OCI-LY1 (cell line): ENCODE results near the gene ASB13.

Source experiments
- H2AFZ ChIP-seq: fragments of 200-600 bp; sonication (generic), shearing (Covaris generic); 2 replicates; pipeline ENCODE4 v1.6.0; 2014; ENCODE audit warnings: antibody characterized with exemption, mild to moderate bottlenecking, low read length
- H3F3A ChIP-seq: fragments of 200-600 bp; sonication (generic), shearing (Covaris generic); 2 replicates; pipeline ENCODE4 v1.6.0; 2014; ENCODE audit warnings: mild to moderate bottlenecking, antibody characterized with exemption, low read length, moderate library complexity; ENCODE audit not compliant: insufficient read depth
- H3K27ac ChIP-seq: fragments of 200-600 bp; sonication (generic); 2 replicates; pipeline ENCODE4 v1.5.1; 2014; ENCODE audit warnings: low read length, mixed run types, mild to moderate bottlenecking, low read depth; ENCODE audit not compliant: poor library complexity, severe bottlenecking
- H3K27me3 ChIP-seq: fragments of 200-600 bp; sonication (generic); 2 replicates; pipeline ENCODE4 v1.6.0; 2014; ENCODE audit warnings: antibody characterized with exemption, mild to moderate bottlenecking, low read length, moderate library complexity; ENCODE audit not compliant: insufficient read depth
- H3K36me3 ChIP-seq: fragments of 200-600 bp; sonication (generic); 2 replicates; pipeline ENCODE4 v1.6.1; 2014; ENCODE audit warnings: mild to moderate bottlenecking, antibody characterized with exemption, low read length, moderate library complexity, mixed read lengths; ENCODE audit not compliant: insufficient read depth
- H3K4me1 ChIP-seq: fragments of 200-600 bp; sonication (generic); 2 replicates; pipeline ENCODE4 v1.5.1; 2014; ENCODE audit warnings: mild to moderate bottlenecking, low read length, moderate library complexity; ENCODE audit not compliant: insufficient read depth, severe bottlenecking
- H3K4me2 ChIP-seq: fragments of 200-600 bp; sonication (generic), shearing (Covaris generic); 2 replicates; pipeline ENCODE4 v1.6.1; 2014; ENCODE audit warnings: low read length
- H3K4me3 ChIP-seq: fragments of 200-600 bp; sonication (generic); 2 replicates; pipeline ENCODE4 v1.5.1; 2014; ENCODE audit warnings: low read length, low read depth, mild to moderate bottlenecking, mixed read lengths; ENCODE audit not compliant: poor library complexity, severe bottlenecking
- H3K79me2 ChIP-seq: fragments of 200-600 bp; shearing (Covaris generic); 2 replicates; pipeline ENCODE4 v1.6.1; 2016; ENCODE audit warnings: mixed run types, low read length, mixed read lengths; ENCODE audit not compliant: insufficient read depth
- H3K9ac ChIP-seq: fragments of 200-600 bp; sonication (generic), shearing (Covaris generic); 2 replicates; pipeline ENCODE4 v1.6.1; 2014; ENCODE audit warnings: mild to moderate bottlenecking, low read length, mixed read lengths
- H3K9me2 ChIP-seq: fragments of 200-600 bp; sonication (generic), shearing (Covaris generic); 2 replicates; pipeline ENCODE4 v1.6.1; 2014; ENCODE audit warnings: low read depth, mild to moderate bottlenecking, low read length, mixed read lengths
- H3K9me3 ChIP-seq: fragments of 200-600 bp; shearing (Covaris generic); 2 replicates; pipeline ENCODE4 v1.6.1; 2014; ENCODE audit warnings: low read length, mixed read lengths
- H4K20me1 ChIP-seq: fragments of 200-600 bp; sonication (generic), shearing (Covaris generic); 2 replicates; pipeline ENCODE4 v1.6.0; 2016; ENCODE audit warnings: mild to moderate bottlenecking, low read length; ENCODE audit not compliant: insufficient read depth
- CTCF ChIP-seq: fragments of 200-600 bp; sonication (generic), shearing (Covaris generic); IDR thresholded peaks from 2 replicates; pipeline ENCODE4 v1.5.1; 2017; ENCODE audit warnings: mild to moderate bottlenecking, antibody characterized with exemption, low read length, moderate library complexity, mixed read lengths
- EZH2 ChIP-seq: fragments of 200-600 bp; sonication (generic), shearing (Covaris generic); IDR thresholded peaks from 2 replicates; pipeline ENCODE4 v1.8.0; 2017; ENCODE audit warnings: borderline replicate concordance, mixed run types, mild to moderate bottlenecking, antibody characterized with exemption, low read length, moderate library complexity, mixed read lengths

Gene ASB13

GRCh38 chr10:5590816-5591215 lies 75.6 kb downstream of the ASB13 start:
- no peak overlapping the region for H3K4me3 ChIP-seq
- H3K4me2 ChIP-seq, result no peak overlapping the region
- no peaks in the 10 kb centered on the region for H3K9me2 ChIP-seq
- no peaks in the 10 kb centered on the region for H3K9me3 ChIP-seq
- no peak overlapping the region for H2AFZ ChIP-seq
- no peak overlapping the region for H3K9ac ChIP-seq
- H3K79me2 ChIP-seq, result no peaks in the 10 kb centered on the region
- no peaks in the 10 kb centered on the region for H3F3A ChIP-seq
- H3K36me3 ChIP-seq, result no peaks in the 10 kb centered on the region
- no peaks in the 10 kb centered on the region for H4K20me1 ChIP-seq
- no peaks in the 10 kb centered on the region for H3K4me1 ChIP-seq
- no peaks in the 10 kb centered on the region; the same call in 1 of the 2 replicates for H3K27me3 ChIP-seq
- no peak overlapping the region for H3K27ac ChIP-seq
- TF ChIP-seq CTCF (no peak), EZH2 (no peak)

GRCh38 chr10:5589661-5590511 lies 76.5 kb downstream of the ASB13 start:
- Histone ChIP-seq H3K4me3 (no peak overlapping the region), H3K4me2 (no peak overlapping the region), H2AFZ (no peak overlapping the region), H4K20me1 (no peaks in the 10 kb centered on the region), H3F3A (no peaks in the 10 kb centered on the region), H3K9me2 (no peaks in the 10 kb centered on the region), H3K27me3 (no peaks in the 10 kb centered on the region; the same call in 1 of the 2 replicates), H3K4me1 (no peaks in the 10 kb centered on the region), H3K9me3 (no peaks in the 10 kb centered on the region), H3K36me3 (no peaks in the 10 kb centered on the region), H3K79me2 (no peaks in the 10 kb centered on the region), H3K27ac (no peak overlapping the region), H3K9ac (no peak overlapping the region)
- TF ChIP-seq CTCF (no peak), EZH2 (no peak)

- Histone ChIP-seq H3K79me2 (no peaks in the 10 kb centered on the region), H4K20me1 (no peaks in the 10 kb centered on the region), H3F3A (no peaks in the 10 kb centered on the region), H2AFZ (no peak overlapping the region), H3K36me3 (no peaks in the 10 kb centered on the region), H3K4me2 (no peak overlapping the region), H3K9ac (no peak overlapping the region), H3K4me1 (no peaks in the 10 kb centered on the region), H3K9me2 (no peaks in the 10 kb centered on the region), H3K27me3 (no peaks in the 10 kb centered on the region; the same call in 1 of the 2 replicates), H3K27ac (no peak overlapping the region), H3K9me3 (no peaks in the 10 kb centered on the region), H3K4me3 (no peak overlapping the region)
- TF ChIP-seq CTCF, result no peak
- TF ChIP-seq EZH2, result no peak
These were observed 77.3 kb downstream of the ASB13 start for GRCh38 chr10:5589011-5589660.
